Measurements from ENCODE around the gene PPP6R2. TPM values are rescaled to one million over a fixed set of nuclear protein-coding genes. Genes with fewer than 3 reads are reported as not detected.
A peak's percentile ranks its signal among the peaks of the same experiment; 100 is the strongest.

PPP6R2 gene
- total and polyA plus RNA-seq, 8 donors, result 21.1 to 70.4 (median 25.1) TPM

DNA sequence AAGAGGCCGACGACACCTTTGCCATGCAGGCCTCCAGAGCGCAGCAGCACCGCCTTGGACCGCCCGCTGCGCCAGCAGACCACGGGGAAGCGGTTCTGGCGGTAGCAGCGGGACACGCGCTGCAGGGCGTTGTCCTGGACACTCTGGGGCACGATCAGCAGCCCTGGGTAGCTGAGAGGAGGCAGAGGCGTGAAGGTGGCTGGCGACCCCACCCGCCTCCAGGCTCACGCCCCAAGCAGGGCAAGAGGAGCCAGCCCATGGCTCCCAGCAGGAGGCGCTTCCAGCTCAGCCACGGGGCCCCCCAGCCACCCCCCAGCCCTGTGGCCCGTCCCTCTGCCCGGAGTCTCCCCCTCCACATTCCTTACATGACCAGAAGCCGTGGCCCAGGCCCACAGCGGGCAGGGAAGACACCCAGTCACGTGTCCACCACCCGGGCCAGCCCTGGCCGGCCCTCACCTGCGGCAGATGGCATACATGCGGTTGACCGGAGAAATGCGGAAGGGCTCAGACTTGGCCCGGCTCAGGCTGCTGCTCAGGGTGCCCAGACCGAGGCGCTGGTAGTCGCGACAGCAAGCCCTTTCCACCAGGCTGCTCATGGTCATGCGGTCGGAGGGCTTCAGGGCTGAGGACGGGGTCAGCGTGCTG is 116.5 kb downstream of the PPP6R2 start:
- peak in 2 of 4 donors; percentile 3 to 7 for ATAC-seq
- Histone ChIP-seq H3K27ac (no peak overlapping the region), H3K9me3 (no peaks in the 10 kb centered on the region), H3K4me3 (no peak overlapping the region), H3K4me1 (no peaks in the 10 kb centered on the region), H3K27me3 (no peaks in the 10 kb centered on the region), H3K36me3 (peaks cover 3 to 78% (median 64%) of the 10 kb centered on the region in 3 donors)
- intact Hi-C loops (cut with DNase I), result loop anchor here in 1 of 3 donors (10.0 kb wide), 1 partner anchor 45 kb away; no protein-coding TSS in a partner anchor
- TF ChIP-seq, protein P1, sequence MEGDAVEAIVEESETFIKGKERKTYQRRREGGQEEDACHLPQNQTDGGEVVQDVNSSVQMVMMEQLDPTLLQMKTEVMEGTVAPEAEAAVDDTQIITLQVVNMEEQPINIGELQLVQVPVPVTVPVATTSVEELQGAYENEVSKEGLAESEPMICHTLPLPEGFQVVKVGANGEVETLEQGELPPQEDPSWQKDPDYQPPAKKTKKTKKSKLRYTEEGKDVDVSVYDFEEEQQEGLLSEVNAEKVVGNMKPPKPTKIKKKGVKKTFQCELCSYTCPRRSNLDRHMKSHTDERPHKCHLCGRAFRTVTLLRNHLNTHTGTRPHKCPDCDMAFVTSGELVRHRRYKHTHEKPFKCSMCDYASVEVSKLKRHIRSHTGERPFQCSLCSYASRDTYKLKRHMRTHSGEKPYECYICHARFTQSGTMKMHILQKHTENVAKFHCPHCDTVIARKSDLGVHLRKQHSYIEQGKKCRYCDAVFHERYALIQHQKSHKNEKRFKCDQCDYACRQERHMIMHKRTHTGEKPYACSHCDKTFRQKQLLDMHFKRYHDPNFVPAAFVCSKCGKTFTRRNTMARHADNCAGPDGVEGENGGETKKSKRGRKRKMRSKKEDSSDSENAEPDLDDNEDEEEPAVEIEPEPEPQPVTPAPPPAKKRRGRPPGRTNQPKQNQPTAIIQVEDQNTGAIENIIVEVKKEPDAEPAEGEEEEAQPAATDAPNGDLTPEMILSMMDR (IDR thresholded peaks at IDR 0.05), result no peak
- DNase-seq, result no peak
- FAIRE-seq, result no peak
- 93 to 95% methylated on average over 38 to 41 of the region's 41 CpGs for WGBS, 2 donors

DNA sequence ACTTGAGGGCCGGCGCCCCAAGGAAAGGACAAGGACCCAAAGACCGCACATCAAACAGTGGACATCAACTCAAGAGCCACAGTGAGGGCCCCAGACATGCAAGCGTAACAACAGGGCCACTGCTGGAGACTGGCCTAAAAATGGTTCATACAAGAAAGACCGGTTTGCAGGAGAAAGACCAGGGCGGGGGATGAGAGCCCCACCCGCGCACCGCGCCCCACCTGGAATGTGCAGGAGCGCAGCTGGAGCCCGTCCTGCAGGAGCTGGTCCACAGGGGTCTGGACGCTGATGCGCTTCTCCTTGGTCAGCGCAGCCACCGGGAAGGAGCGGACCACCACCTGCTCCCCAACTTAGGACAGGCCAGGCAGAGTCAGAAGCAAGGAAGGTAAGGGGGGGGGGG is 117.8 kb downstream of the PPP6R2 start:
- no peak for ATAC-seq
- TF ChIP-seq, protein P1 (IDR thresholded peaks at IDR 0.05), result no peak
- intact Hi-C loops (cut with DNase I), result loop anchor here in 1 of 3 donors (10.0 kb wide), 1 partner anchor 46 kb away; no protein-coding TSS in a partner anchor
- Histone ChIP-seq H3K36me3 (peaks cover 8 to 77% (median 67%) of the 10 kb centered on the region in 3 donors), H3K27me3 (no peaks in the 10 kb centered on the region), H3K4me1 (no peaks in the 10 kb centered on the region), H3K9me3 (no peaks in the 10 kb centered on the region), H3K4me3 (no peak overlapping the region), H3K27ac (no peak overlapping the region)
- 94 to 96% methylated on average over 17 of the region's 17 CpGs for WGBS, 2 donors
- DNase-seq, result no peak
- no peak for FAIRE-seq

DNA sequence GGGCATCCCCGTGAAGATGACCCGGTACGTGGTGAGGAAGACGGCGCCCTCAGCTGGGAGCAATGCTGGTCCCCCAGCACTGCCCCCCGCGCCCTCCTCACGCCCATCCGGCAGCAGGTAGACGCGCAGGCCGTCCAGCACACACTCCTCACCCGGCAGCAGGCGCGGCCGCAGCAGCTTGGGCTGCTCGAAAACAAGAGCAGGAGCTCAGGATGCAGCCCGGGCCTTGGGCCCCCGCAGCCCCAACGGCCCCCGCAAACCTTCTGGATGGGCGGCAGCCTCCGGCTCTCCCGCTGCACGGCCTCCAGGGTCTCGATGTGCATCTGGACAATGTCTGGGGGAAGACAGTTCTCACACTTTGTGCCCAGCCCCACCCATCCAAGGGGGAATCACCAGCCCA is 118.4 kb downstream of the PPP6R2 start:
- Histone ChIP-seq H3K27me3 (no peaks in the 10 kb centered on the region), H3K36me3 (peaks cover 9 to 77% (median 70%) of the 10 kb centered on the region in 3 donors), H3K9me3 (no peaks in the 10 kb centered on the region), H3K27ac (no peak overlapping the region), H3K4me1 (no peaks in the 10 kb centered on the region), H3K4me3 (no peak overlapping the region)
- ATAC-seq (no peak), FAIRE-seq (no peak), DNase-seq (no peak)
- WGBS, 2 donors, result 95 to 96% methylated on average over 24 to 26 of the region's 26 CpGs
- TF ChIP-seq, protein P1 (IDR thresholded peaks at IDR 0.05), result no peak
- intact Hi-C loops (cut with DNase I), result loop anchor here in 1 of 3 donors (10.0 kb wide), 1 partner anchor 47 kb away; no protein-coding TSS in a partner anchor

DNA sequence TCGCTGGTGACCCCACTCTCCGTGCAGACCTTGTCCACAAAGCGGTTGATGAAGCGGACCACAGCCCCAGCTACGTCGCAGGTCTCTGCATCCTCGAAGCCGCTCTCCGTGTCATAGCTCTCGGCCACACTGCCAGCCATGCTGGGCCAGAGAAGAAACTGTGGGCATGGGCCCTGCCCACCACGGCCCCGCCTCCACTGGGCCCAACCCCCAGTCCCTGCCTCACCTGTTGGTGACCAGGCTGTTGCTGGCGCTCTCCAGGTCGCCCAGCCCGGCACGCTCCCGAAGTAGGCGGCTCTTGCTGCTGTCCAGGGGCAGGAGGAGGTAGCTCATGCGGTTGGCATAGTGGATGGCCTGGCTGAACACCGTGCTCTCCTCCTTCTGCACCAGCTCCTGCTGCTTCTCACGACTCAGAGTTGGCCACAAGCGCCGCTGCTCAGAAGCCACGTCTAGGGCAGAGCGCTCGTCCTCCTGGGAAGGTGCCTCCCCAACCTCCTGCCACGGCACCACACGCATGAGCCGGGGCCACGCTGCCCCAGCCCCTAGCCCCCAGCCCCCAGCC is 118.9 kb downstream of the PPP6R2 start:
- H3K27me3 ChIP-seq, result no peaks in the 10 kb centered on the region
- WGBS, 2 donors, result 94 to 95% methylated on average over 30 of the region's 30 CpGs
- TF ChIP-seq, protein P1 (IDR thresholded peaks at IDR 0.05), result no peak
- DNase-seq, result no peak
- H3K27ac ChIP-seq, result no peak overlapping the region
- peaks cover 9 to 81% (median 72%) of the 10 kb centered on the region in 3 donors for H3K36me3 ChIP-seq
- ATAC-seq, result no peak
- H3K9me3 ChIP-seq, result no peaks in the 10 kb centered on the region
- no peak overlapping the region for H3K4me3 ChIP-seq
- intact Hi-C loops (cut with DNase I), result loop anchor here in 1 of 3 donors (10.0 kb wide), 1 partner anchor 47 kb away; no protein-coding TSS in a partner anchor
- no peaks in the 10 kb centered on the region for H3K4me1 ChIP-seq
- FAIRE-seq, result no peak

All from pancreas (tissue), 10 donors.